Activated CD8-positive, alpha-beta memory T cell treated with anti-CD3 and anti-CD28 coated beads for 48 hours (primary cell): Measurements from ENCODE around the gene DPAGT1.

Source experiments
- DNase-seq, 3 experiments: peaks; one replicate each; pipeline ENCODE4 v3.0.0-alpha.2; 2020; ENCODE audit warnings: low read depth in 2 of 3, low spot score in 2 of 3

The DPAGT1 gene

DNA sequence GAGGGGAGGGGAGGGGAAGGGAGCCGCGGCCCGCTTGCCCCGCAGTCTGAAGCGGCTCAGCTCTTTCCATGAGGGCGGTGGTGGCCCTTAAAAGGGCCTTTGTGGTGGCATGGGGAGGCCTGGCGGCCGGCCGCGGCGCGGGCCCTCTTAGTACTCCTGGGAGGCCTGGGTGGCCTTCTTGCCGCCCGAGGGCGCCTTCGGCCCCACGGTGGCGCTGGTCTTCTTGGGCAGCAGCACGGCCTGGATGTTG, 6.9 kb downstream of the DPAGT1 start:
- no peak for DNase-seq

DNA sequence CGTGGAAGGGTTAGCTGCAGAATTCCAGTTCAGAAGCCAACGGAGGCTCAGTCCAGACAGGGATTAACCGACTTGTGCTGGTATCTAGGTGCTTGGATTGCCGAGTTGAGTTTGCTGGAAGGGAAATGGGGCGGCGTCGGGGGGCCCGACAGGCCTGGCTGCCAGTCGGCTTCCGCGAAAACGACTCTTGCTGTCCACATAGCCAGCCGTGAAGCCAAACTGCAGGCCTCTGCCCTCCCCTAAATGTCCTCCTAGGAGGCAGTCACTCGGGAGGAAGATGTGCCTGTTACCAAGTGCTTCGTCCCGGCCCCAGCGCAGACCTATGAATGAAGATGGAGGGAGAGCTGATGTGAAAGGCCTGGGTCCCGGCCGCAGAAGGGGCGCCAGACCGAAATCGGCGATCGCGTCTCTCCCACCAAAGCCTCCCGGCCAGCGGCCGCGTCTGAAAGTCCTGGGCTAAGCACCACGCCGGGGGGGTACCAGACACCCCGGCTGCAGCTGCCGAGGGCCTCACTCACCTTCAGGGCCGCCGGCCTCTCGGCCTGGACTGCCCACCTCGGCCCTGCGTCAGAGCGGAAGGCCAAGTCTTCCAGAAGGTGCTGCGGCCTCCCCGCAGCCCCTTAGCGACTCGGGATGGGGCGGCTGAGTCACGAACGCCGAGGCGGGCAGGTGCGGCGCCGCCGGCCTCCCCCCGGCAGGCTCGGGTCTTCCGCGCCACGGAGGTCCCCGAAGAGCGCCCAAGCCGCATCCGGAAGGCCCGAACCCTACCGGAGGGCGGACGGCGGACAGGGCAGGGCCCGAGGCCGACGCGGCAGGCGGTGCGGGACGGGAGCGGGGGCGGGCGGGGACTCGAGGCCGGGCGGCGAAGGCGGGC, 7.5 kb downstream of the DPAGT1 start:
- DNase-seq: no peak

DNA sequence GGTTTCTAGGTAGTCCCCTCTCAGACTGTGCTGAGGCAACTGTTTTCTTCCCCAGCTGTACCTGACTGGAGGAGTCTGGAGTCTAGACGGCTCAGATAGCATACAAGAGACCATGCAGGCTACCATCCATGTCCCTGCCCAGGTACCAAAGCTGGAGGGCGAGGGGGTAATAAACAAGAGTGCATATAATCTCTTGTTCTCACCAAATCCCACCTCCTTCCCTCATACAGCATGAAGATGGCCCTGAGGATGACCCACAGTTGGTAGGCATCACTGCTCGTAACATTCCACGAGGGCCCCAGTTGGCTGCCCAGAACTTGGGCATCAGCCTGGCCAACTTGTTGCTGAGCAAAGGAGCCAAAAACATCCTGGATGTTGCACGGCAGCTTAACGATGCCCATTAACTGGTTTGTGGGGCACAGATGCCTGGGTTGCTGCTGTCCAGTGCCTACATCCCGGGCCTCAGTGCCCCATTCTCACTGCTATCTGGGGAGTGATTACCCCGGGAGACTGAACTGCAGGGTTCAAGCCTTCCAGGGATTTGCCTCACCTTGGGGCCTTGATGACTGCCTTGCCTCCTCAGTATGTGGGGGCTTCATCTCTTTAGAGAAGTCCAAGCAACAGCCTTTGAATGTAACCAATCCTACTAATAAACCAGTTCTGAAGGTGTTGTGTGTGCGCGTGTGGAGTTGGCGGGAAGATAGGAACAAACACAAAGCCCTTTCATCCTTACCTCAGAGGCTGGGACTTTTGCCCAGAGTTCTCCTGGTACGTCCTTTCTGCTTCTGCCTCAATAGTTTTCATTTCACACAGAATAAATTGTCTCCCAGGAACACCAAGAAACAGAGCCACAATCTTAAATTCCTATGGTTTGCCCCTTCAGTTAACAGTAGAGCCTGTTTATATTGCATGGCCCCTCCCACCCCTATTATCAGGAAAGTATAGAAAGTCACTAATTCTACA, 8.5 kb downstream of the DPAGT1 start:
- DNase-seq: no peak

DNA sequence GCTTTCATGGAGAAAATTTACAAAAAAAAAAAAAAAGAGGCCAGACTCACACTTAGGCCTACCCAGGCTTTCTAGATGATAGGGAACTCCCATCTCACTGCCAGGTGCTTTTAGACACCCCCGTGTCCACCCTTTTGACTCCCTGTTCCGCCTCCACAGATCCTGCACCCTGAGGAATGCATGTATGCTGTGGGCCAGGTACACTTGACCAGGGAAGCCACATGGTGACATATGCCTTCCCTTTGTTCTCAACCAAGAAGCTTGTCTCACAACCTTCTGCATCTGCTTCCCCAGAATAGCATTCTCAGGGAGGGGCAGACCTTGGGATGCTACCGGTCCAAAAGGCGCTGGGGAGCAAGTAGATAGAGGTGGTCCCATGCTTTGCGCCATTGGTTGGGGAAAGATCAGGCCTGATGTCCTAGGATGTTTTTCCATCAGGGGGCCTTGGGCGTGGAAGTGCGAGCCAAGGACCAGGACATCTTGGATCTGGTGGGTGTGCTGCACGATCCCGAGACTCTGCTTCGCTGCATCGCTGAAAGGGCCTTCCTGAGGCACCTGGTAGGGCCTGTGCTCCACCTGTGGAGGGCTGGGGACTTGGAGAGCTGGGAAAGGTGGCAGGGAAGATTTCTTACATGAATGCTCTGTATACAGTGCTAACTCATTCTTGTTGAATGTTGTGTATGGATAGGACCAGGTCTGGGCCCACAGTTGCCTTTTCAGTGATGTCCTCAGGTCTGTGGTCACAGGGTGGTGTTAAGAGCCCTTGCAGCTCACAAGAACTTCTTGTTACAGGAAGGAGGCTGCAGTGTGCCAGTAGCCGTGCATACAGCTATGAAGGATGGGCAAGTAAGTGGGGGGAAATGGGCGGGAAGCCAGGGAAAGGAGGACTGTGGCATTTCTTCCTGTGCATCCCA, 9.4 kb downstream of the DPAGT1 start:
- DNase-seq: no peak

DNA sequence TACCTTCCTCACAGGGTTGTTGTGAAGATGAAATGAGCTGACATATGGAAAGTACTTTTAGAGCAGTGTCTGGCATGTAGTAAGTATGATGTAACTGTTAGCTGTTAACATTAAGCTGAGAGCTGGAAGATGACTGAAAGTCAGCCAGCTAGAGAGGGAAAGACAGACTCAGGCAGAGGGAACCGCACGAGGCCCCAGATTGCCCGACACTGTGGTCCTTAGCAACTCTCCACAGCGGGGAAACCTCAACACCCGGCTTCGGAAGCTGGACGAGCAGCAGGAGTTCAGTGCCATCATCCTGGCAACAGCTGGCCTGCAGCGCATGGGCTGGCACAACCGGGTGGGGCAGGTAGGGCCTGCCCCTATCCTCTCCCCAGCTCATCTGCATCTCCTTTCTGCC, 10.5 kb downstream of the DPAGT1 start:
- DNase-seq: no peak

DNA sequence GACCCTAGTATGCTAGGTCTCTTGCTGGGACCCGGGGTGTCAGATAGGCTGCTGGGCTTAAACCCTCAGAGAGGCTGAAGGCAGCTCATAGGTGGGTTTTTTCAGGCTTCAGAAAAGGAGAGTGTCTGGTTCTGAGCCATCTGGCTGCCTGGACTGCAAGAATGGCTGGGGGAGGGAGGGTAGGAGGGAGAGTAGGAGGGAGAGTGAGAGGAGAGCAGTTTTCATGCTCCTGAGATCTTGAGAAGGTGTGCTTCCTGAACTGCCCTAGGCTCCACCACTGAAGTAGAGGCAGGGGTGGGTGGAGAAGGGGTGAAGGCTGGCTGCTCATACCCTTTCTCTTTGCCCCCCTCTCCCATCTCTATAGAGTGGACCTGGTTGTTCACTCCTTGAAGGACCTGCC, 12.3 kb downstream of the DPAGT1 start:
- no peak for DNase-seq

DNA sequence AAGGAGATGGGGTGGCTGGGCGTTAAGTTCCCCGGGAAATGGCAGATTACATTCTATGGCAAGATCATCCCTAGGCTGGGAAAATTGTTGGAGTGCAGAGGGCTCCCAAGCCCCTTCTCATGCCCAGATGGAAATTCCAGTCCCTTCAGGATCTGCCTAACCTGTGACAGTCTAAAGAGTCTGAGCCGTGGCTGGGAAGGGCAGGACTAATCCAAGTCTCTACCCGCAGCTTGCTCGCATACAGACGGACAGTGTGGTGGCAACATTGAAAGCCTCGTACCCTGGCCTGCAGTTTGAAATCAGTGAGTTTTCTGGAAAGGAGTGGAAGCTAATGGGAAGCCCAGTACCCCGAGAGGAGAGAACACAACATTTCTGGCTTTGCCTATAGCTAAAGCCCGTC, 13.2 kb downstream of the DPAGT1 start:
- DNase-seq: no peak

DNA sequence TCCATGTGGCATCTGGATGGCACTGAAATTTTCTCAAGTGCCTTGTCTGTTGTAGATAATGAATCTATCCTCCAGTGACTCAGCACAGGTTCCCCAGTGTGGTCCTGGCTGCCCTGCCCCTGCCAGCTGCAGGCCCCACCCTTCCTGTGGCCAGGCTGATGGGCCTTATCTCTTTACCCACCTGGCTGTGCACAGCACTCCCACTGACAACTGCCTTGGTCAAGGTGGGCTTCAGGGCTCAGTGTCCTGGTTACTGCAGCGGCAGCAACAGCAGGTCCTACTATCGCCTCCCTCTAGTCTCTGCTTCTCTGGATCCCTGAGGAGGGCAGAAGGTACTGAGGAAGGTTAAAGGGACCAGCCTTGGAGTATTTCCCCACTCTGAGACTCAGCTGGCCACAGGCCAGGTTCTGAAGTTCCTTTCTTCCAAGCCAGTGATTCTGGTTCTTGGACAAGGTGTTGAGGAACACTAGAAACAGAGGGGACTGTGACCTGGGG, 13.9 kb downstream of the DPAGT1 start:
- no peak for DNase-seq

DNA sequence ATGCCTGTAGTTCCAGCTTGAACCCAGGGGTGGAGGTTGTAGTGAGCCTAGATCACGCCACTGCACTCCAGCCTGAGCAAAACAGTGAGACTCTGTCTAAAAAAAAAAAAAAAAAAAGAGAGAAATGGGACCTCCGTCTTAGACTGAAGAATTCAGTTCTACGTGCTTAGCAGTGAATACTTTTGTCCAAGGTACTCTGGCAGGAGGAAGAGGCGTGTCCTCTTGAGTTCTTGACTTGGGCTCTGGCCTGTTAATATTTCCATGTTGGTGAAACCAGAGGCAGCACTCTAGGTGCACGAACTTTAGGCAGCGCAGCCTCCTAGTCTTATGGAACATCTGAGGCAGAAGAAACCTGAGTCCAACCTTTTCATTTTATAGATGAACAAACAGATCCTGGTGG, 14.5 kb downstream of the DPAGT1 start:
- DNase-seq: no peak

DNA sequence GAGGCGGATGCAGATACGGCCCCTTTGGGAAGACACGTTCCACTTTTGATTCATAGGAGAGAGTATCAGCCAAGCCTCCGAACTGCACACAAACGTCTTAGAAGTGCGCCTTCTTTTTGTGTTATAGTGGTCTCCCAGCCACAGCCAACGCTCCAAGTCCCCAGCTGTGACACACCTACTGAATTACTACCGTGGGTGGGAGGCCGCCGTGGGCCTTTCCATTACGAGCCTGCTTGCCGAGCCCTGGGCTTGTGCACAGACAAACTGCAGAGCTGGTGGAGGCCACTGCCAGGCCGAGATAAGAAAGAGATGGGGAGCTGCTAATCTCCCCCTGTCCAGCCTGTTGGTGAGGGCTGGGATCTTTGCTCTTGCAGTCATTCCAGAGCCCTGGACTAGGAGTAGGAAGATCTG, 16.2 kb downstream of the DPAGT1 start:
- no peak for DNase-seq

DNA sequence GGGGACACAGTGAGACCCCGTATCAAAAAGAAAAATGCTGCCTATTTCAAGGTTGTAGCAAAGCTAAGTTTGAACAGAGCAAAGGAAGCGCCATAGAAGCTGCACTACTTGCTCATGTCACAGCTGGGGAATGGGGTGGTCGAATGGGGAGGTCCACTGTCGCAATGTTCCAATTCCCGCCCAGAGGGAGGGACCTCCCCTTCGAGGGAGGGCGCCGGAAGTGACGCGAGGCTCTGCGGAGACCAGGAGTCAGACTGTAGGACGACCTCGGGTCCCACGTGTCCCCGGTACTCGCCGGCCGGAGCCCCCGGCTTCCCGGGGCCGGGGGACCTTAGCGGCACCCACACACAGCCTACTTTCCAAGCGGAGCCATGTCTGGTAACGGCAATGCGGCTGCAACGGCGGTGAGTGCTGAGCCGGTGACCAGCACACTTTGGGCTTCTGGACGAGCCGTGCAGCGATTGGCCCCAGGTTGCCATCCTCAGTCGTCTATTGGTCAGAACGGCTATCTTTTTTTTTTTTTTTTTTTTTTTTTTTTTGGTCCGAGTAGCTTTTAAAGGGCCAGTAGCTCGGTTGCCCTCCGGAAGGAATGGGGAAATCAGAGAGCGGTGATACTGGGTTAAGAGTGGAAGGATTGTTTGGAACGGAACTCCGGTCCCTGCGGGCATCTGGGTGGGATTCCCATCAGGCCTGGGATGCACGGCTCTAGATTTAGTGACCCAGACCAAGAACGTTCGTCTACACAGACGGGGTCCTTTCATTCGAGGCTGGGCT, 16.8 kb downstream of the DPAGT1 start, which contains the start of gene HMBS:
TSS of gene HMBS (plus strand) at position 219 of the 774 bp plus-strand sequence. CDS start at position 372, 153 bp downstream.
- peak; percentile 86 to 97 (median 87) for DNase-seq

DNA sequence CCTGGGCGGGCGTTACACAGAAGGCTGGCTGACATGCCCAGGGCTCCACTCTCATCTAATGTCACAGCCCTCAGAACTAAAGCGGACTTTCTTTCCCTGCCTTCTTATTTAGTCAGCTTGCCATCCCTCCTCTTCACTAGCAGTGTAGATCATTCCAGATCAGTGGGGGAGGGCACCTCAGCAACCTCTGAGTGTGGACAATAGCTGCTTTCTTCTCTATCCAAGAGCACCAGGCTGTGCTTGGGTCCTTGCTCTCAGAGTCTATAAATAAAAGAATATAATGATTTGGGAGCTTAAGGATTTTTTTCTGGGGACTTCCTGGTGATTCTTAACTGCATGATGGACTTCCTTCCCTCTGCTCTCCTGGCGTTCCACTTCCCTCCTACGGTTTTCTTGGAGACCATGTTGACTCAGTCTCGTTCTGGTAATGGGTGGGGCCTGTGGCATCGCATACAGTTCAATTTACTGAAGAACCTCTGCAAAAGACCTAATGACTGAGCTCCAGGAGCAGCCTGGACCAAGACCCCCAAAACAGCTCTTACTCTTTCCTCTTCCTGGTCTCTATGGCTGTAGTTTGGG, 19.9 kb downstream of the DPAGT1 start:
- DNase-seq: no peak

DNA sequence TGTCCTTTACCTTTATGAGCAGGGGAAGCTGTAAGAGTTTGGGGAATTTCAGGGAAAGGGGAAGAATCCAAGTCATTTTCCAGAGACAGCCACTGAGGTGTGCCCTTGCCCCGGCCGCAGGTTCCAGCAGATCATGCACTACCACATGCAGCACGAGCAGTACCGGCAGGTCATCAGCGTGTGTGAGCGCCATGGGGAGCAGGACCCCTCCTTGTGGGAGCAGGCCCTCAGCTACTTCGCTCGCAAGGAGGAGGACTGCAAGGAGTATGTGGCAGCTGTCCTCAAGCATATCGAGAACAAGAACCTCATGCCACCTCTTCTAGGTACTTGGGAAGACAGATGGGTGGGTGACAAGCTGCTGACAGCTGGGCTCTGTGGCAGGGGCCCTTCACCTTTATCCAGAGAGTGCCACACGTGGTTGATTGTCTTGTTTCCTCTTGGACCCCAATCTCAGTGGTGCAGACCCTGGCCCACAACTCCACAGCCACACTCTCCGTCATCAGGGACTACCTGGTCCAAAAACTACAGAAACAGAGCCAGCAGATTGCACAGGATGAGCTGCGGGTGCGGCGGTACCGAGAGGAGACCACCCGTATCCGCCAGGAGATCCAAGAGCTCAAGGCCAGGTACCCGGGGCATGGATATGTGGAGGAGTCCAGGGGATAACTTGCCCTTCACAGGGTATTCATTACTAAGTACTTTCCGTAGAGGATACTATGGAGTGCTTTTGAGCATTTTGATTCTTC, 22.8 kb downstream of the DPAGT1 start:
- no peak for DNase-seq

DNA sequence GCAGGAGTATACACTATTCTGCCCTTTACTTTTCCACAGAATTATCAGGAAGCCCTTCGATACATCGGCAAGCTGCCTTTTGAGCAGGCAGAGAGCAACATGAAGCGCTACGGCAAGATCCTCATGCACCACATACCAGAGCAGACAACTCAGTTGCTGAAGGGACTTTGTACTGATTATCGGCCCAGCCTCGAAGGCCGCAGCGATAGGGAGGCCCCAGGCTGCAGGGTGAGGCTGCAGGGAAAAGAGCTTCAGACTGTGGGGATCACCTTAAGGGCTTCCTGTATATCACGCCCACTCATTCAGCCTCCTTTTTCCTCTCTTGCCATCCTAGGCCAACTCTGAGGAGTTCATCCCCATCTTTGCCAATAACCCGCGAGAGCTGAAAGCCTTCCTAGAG, 23.8 kb downstream of the DPAGT1 start:
- DNase-seq: no peak

DNA sequence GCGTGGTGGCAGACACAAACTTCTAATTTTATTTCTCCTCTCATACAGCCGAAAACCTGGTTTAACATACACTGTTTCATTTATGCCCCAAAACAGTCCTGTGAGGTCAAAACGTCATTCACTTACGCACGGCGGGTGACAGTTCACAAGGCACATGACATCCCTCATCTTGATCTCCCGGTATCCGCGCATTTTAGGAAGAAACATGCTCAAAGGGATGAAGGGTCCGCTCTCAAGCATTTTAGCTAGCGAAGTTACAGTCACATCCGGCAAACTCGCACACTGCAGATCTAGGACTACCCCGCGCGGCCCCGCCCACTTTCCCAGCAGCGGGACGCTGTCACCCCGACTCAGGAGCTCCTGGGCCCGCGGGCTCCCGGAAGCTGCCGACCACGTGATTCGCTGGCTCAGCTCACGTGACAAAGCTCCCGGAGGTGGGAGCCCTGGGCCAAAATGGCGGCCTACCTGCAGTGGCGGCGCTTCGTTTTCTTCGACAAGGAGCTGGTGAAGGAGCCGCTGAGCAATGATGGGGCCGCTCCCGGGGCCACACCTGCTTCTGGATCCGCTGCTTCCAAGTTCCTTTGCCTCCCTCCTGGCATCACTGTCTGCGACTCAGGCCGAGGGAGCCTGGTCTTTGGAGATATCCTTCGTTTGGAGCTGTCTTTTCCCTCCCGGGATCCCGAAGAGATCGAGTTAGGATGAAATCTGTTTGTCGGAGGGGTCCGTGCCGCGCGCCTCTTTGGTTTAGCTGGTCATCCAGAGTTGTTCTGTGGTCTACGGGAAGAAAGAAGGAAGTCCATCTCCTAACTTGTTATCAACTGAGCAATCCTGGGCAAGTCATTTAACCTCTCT, 34.1 kb downstream of the DPAGT1 start, which contains the start of gene VPS11:
TSS of gene VPS11 (plus strand) at position 448 of the 852 bp plus-strand sequence. CDS start at position 454, 6 bp downstream.
- DNase-seq: peak; percentile 93 to 95 (median 94)

DNA sequence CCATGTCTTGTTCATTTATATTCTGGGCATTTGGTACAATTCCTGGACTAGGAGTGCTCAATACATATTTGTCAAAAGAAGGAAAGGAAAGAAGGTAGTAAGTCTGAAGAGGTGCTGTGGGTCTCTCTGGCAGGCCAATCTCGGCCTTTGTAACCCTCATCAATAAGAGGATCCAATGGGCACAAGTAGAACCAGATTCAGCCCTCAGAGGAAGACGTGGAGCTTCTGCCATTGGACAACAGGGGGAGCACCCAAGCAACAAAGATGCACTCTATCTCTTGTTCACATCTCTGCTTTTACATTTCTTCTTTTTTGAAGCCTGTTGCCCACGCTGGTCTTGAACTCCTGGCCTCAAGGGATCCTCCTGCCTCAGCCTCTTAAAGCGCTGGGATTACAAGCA, 36.3 kb downstream of the DPAGT1 start:
- DNase-seq: no peak

DNA sequence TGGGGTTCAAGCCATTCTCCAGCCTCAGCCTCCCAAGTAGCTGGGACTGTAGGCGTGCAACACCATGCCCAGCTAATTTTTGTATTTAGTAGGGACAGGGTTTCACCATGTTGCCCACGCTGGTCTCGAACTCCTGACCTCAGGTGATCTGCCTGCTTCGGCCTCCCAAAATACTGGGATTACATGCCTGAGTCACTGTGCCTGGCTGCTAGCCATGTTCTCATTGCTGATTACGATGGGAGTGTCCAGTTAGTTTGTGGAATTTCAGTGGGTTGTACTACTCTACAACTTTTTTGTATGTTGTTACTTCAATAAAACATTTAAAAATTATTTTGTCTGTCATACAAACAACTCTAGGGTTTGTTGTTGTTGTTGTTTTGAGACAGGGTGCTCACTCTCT, 38.9 kb downstream of the DPAGT1 start:
- DNase-seq: no peak

DNA sequence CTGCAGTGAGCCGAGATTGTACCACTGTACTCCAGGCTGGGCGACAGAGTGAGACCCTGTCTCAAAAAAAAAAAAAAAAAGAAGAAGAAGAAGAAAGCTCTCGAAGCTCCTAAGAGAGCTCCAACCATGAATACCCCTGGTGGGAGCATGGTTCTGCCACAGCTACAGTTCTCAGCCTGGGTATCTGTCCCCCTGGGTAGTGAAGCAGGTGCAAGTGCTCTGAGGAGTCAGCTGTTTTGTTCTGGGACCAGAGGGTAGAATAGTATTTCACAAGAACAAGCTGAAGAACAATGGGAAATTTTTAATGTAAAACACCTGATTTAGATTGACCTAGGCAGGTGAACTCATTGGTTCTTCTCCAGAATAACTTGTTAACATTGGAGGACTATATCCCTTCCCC, 40.4 kb downstream of the DPAGT1 start:
- DNase-seq: no peak
